HepG2 (cell line): ENCODE results near the gene GPT2. TPM values are rescaled to one million over a fixed set of nuclear protein-coding genes. Genes with fewer than 3 reads are reported as not detected.

Source experiments
- ARID2 ChIP-seq: sonication (generic); formaldehyde crosslinking; IDR thresholded peaks from 2 replicates; pipeline ENCODE4 v1.8.1; 2022; ENCODE audit warnings: mild to moderate bottlenecking, missing genetic modification reagents, borderline replicate concordance
- BRD4 ChIP-seq: sonication (generic); formaldehyde crosslinking; IDR thresholded peaks from 2 replicates; pipeline ENCODE4 v1.4.0; 2020; ENCODE audit warnings: missing genetic modification reagents
- DNMT3B ChIP-seq: conservative IDR thresholded peaks from 2 replicates; pipeline ENCODE4 v1.6.1; 2016; ENCODE audit warnings: missing biosample characterization, control low read depth
- GMEB1 ChIP-seq: sonication (generic); formaldehyde crosslinking; IDR thresholded peaks from 2 replicates; pipeline ENCODE4 v1.5.1; 2020; ENCODE audit warnings: missing genetic modification reagents, mild to moderate bottlenecking, borderline replicate concordance
- ISX ChIP-seq: sonication (generic); formaldehyde crosslinking; conservative IDR thresholded peaks from 2 replicates; pipeline ENCODE4 v1.5.0; 2020; ENCODE audit warnings: missing genetic modification reagents
- MEF2D ChIP-seq: sonication (generic); formaldehyde crosslinking; IDR thresholded peaks from 2 replicates; pipeline ENCODE4 v1.5.1; 2020; ENCODE audit warnings: mild to moderate bottlenecking, missing genetic modification reagents
- NFE2L1 ChIP-seq: sonication (generic); formaldehyde crosslinking; IDR thresholded peaks from 2 replicates; pipeline ENCODE4 v1.4.0; 2020; ENCODE audit warnings: missing genetic modification reagents, mild to moderate bottlenecking, borderline replicate concordance
- PAXIP1 ChIP-seq: sonication (generic); formaldehyde crosslinking; conservative IDR thresholded peaks from 2 replicates; pipeline ENCODE4 v1.4.0; 2020; ENCODE audit warnings: mild to moderate bottlenecking, missing genetic modification reagents, moderate library complexity
- PRDM4 ChIP-seq: sonication (generic); formaldehyde crosslinking; IDR thresholded peaks from 2 replicates; pipeline ENCODE4 v1.9.0; 2021; ENCODE audit warnings: missing genetic modification reagents, borderline replicate concordance
- STAT5B ChIP-seq: sonication (generic); formaldehyde crosslinking; IDR thresholded peaks from 2 replicates; pipeline ENCODE4 v1.4.0; 2020; ENCODE audit warnings: missing genetic modification reagents
- TFDP2 ChIP-seq: sonication (generic); formaldehyde crosslinking; IDR thresholded peaks from 2 replicates; pipeline ENCODE4 v1.4.0; 2020; ENCODE audit warnings: missing genetic modification reagents
- ZFP82 ChIP-seq: sonication (generic); formaldehyde crosslinking; IDR thresholded peaks from 2 replicates; pipeline ENCODE4 v1.5.1; 2020; ENCODE audit warnings: mild to moderate bottlenecking, missing genetic modification reagents, borderline replicate concordance
- ZFP90 ChIP-seq: sonication (generic); formaldehyde crosslinking; IDR thresholded peaks from 2 replicates; pipeline ENCODE4 v1.8.0; 2022; ENCODE audit warnings: missing genetic modification reagents, mild to moderate bottlenecking, inconsistent platforms, borderline replicate concordance
- ZNF12 ChIP-seq: sonication (generic); formaldehyde crosslinking; IDR thresholded peaks from 2 replicates; pipeline ENCODE4 v1.5.0; 2020; ENCODE audit warnings: missing genetic modification reagents
- ZNF24 ChIP-seq: fragments of 450-650 bp; IDR thresholded peaks from 2 replicates; pipeline ENCODE4 v1.6.1; 2017; ENCODE audit warnings: antibody characterized with exemption, mild to moderate bottlenecking
- ZNF563 ChIP-seq: sonication (generic); formaldehyde crosslinking; IDR thresholded peaks from 2 replicates; pipeline ENCODE4 v1.8.0; 2022; ENCODE audit warnings: mild to moderate bottlenecking, moderate library complexity, missing genetic modification reagents
- ZNF589 ChIP-seq: sonication (generic); formaldehyde crosslinking; conservative IDR thresholded peaks from 2 replicates; pipeline ENCODE4 v1.8.0; 2022; ENCODE audit warnings: mild to moderate bottlenecking, moderate library complexity, missing genetic modification reagents
- ZNF652 ChIP-seq: IDR thresholded peaks from 2 replicates; pipeline ENCODE4 v1.6.1; 2016; ENCODE audit warnings: low read depth, borderline replicate concordance
- ZNF747 ChIP-seq: sonication (generic); formaldehyde crosslinking; IDR thresholded peaks from 2 replicates; pipeline ENCODE4 v1.8.1; 2023; ENCODE audit warnings: missing genetic modification reagents, mild to moderate bottlenecking, borderline replicate concordance
- ZNF816 ChIP-seq: sonication (generic); formaldehyde crosslinking; IDR thresholded peaks from 2 replicates; pipeline ENCODE4 v1.8.0; 2022; ENCODE audit warnings: missing genetic modification reagents, mild to moderate bottlenecking, borderline replicate concordance
- polyA plus RNA-seq, 8 experiments: library from polyadenylated mRNA; depleted of rRNA in 3 of 8; stranded (reverse) in 7 of 8; unstranded in 1 of 8; fragments of >200 nt; fragmentation: Illumina TruSeq in 4 of 8; extraction: Trizol in 4 of 8; gene quantifications; 2 replicates each; pipeline versions ENCODE4 v1.2.1 to v1.2.3, GENCODE V29; 2011 to 2016; ENCODE audit warnings: low read depth in 4 of 8, missing spikeins in 1 of 8, mixed read lengths in 1 of 8; ENCODE audit not compliant: insufficient read depth in 1 of 8
- total RNA-seq, 5 experiments: library from RNA; depleted of rRNA; stranded (reverse); fragments of >200 nt; fragmentation: Illumina TruSeq; extraction: Trizol; gene quantifications; 2 replicates each; pipeline ENCODE4 v1.2.3, GENCODE V29; 2016; ENCODE audit warnings: low read depth in 1 of 5

Gene GPT2
- total and polyA plus RNA-seq, 2 of the 13 experiments (the other 11 are each of a cell fraction or from before 2014, with no cell fraction given): 138 to 267 TPM

GRCh38 chr16:46883690-46884512 is at the start of gene GPT2 (continued):
- TF ChIP-seq MEF2D (peak; percentile 84; the same call in 1 of the 2 replicates), TFDP2 (peak; percentile 91), ZNF747 (peak; percentile 98), ZFP82 (peak; percentile 79; the same call in 1 of the 2 replicates), PRDM4 (no peak), ZFP90 (peak; percentile 94), ZNF589 (CRISPR knock-in tag) (peak; percentile 90), ZNF652 (CRISPR knock-in tag) (peak; percentile 64; the same call in 1 of the 2 replicates), ISX (CRISPR knock-in tag) (0 out of 2 replicates have a peak, but pooled peaks have one; percentile 13), GMEB1 (CRISPR knock-in tag) (peak; percentile 96), STAT5B (0 out of 2 replicates have a peak, but pooled peaks have one; percentile 74), ARID2 (CRISPR knock-in tag) (no peak; the same call in none of the 2 replicates), NFE2L1 (CRISPR knock-in tag) (no peak), DNMT3B (CRISPR knock-in tag) (peak; percentile 96; the same call in 1 of the 2 replicates), ZNF24 (no peak), ZNF12 (peak; percentile 80), ZNF563 (CRISPR knock-in tag) (peak; percentile 86), BRD4 (peak; percentile 100), ZNF816 (CRISPR knock-in tag) (peak; percentile 91; the same call in 1 of the 2 replicates), PAXIP1 (CRISPR knock-in tag) (peak; percentile 84)
